Measurements from ENCODE around the gene CARNS1.

CARNS1 gene

DNA sequence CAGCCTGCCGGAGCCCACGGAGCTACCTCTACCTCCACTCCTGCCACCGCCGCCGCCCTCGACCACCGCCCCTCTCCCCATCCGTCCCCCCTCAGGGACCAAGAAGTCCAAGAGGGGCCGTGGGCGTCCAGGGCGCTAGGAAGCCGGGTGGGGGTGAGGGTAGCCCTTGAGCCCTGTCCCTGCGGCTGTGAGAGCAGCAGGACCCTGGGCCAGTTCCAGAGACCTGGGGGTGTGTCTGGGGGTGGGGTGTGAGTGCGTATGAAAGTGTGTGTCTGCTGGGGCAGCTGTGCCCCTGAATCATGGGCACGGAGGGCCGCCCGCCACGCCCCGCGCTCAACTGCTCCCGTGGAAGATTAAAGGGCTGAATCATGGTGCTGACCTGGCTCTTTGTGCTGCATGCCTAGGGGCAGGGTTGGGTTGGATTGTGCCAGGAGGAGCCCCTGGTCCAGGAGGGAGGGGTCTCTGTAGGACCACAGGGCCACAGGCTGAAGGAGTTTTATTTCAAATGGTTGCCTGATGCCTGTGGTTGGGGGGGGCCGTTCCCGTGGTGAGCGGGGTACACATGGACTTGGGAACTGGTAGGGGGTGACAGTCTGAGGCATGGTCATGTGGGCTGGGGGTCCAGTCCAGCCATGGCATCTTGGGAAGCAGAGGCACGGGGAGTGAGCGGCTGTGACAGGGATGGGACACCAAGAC lies 19.7 kb downstream of the CARNS1 start:
- no peak overlapping the region for H3K4me3 ChIP-seq (ENCODE audit: low read depth, low read length)

DNA sequence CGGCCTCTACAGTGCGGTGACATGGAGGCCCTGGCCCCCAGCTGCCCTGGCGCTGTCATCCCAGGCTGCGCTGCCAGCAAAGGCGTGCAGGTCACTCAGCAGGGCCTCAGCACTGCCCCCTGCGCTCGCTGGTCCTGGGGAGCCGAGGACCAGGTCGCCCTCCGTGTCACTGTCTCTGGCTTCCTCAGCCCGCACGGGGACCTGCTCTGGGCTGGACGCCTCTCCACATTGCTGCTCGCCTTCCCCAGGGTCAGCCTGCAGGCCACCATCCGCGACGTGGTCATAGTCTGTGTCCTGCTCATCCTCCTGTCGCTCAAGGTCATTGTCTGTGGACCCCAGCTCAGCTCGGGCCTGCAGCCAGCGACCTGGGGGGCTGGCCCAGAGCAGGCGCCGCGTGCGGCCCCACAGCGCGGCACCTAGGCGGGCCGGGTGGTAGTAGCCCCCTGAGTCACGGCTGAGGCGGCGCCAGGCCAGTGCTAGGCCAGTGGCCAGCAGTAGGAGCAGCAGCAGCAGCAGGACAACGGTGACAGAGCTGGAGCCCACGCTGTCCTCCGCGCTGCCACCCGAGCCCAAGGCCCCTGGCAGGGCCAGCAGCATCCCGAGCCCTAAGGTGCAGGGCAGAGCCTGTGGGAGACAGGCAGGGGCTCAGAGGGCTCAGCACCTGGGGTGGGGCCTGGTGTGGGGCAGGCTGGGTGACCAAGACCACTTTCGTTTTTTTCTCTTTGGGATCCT lies 20.4 kb downstream of the CARNS1 start:
- TF ChIP-seq, protein P1, sequence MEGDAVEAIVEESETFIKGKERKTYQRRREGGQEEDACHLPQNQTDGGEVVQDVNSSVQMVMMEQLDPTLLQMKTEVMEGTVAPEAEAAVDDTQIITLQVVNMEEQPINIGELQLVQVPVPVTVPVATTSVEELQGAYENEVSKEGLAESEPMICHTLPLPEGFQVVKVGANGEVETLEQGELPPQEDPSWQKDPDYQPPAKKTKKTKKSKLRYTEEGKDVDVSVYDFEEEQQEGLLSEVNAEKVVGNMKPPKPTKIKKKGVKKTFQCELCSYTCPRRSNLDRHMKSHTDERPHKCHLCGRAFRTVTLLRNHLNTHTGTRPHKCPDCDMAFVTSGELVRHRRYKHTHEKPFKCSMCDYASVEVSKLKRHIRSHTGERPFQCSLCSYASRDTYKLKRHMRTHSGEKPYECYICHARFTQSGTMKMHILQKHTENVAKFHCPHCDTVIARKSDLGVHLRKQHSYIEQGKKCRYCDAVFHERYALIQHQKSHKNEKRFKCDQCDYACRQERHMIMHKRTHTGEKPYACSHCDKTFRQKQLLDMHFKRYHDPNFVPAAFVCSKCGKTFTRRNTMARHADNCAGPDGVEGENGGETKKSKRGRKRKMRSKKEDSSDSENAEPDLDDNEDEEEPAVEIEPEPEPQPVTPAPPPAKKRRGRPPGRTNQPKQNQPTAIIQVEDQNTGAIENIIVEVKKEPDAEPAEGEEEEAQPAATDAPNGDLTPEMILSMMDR (IDR thresholded peaks at IDR 0.05; ENCODE audit: low read depth, low read length): no peak
- no peak overlapping the region for H3K4me3 ChIP-seq (ENCODE audit: low read depth, low read length)

More for the DNA sequence above, 19.7 kb downstream of the CARNS1 start:
- TF ChIP-seq, protein P1 (IDR thresholded peaks at IDR 0.05; ENCODE audit: low read depth, low read length): no peak

DNA sequence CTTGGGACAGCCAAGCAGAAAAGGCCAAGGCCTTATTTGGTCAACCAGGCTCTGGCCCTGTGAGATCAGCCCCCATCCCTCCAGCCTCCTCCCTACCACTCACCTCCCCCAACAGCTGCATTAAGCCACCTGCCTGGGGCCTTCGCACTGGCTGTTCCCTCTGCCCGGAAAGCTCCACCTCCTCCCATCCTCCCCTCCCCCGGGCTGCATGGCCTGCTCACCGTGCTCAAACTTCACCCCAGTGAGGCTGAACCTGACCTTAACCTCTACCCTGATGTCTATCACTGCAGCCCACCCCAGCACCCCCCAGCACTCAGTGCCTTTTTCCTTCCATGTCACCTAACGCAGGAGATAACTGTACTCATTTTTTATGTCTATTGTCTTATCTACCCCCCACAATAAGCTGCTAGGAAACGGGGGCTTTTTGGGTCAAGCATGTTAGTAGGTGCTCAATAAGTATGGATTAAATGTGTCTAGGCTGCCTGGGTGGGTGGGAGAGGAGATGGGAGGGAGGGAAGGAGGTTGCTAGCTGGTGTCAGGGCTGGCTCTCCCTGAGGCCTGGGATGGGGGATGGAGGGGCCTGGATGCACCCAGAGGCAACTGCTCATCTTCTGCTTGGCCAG lies 21.1 kb downstream of the CARNS1 start:
- H3K4me3 ChIP-seq (ENCODE audit: low read depth, low read length): no peak overlapping the region
- TF ChIP-seq, protein P1 (IDR thresholded peaks at IDR 0.05; ENCODE audit: low read depth, low read length): no peak

DNA sequence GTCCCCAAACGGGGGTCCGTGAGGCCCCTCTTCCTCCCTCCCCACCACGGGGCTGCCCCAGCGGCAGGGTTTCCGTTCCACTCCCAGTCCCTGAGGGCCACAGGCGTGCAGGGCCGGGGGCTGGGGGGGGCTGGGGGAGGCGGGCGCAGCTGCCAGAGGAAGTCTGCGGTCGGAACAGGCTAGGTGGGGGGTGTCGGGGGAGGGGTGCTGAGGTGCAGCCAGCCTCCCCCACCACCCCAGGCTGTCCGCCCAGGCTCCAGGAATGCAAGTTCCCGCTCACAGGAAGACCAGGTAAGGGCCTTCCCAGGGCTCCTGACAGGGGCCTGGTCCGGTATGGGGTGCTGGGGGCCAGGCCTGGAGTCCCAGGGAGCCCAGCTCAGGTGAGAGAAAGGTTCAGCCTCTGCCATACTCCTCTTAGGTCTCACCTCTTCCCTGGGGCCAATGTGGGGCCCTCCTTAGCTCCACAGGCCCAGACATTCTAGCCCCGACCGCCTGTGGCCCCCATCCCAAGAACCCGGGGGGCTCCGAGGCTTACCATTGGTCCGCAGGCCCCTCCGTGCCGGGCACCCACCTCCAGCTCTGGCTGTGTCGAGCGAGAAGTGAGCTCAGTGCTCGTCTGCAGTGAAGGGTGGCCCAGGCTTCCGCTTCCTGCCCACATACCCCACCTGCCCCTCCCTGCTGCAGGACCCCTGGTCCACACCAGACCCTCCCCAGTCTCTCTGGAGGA lies 21.8 kb downstream of the CARNS1 start, which contains the start of gene PTPRCAP:
Gene PTPRCAP, minus strand, starts transcription at position 601 of the 727 bp plus-strand sequence. Its CDS starts 63 bp downstream, at position 538.
- no peak within 1 kb of the TSS for H3K4me3 ChIP-seq (ENCODE audit: low read depth, low read length)
- TF ChIP-seq, protein P1 (IDR thresholded peaks at IDR 0.05; ENCODE audit: low read depth, low read length): no peak

DNA sequence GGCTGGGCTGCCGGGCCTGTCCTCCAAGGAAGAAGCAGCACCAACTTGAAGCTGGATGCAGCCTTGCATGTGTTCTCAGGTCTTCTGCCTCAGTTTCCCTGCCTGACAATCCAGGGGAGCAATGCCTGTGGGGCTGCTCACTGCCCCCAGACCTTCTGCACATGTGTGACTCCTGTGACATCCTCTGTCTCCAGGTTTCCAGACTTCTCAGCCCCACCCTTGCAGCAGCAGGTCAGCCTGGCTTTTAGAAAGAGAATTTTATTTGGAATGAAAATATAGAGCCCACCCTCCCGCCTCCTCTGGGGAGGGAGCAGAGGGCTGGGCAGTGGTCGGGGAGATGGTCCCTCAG lies 22.3 kb downstream of the CARNS1 start:
- TF ChIP-seq, protein P1 (IDR thresholded peaks at IDR 0.05; ENCODE audit: low read depth, low read length): no peak
- H3K4me3 ChIP-seq (ENCODE audit: low read depth, low read length): no peak overlapping the region

DNA sequence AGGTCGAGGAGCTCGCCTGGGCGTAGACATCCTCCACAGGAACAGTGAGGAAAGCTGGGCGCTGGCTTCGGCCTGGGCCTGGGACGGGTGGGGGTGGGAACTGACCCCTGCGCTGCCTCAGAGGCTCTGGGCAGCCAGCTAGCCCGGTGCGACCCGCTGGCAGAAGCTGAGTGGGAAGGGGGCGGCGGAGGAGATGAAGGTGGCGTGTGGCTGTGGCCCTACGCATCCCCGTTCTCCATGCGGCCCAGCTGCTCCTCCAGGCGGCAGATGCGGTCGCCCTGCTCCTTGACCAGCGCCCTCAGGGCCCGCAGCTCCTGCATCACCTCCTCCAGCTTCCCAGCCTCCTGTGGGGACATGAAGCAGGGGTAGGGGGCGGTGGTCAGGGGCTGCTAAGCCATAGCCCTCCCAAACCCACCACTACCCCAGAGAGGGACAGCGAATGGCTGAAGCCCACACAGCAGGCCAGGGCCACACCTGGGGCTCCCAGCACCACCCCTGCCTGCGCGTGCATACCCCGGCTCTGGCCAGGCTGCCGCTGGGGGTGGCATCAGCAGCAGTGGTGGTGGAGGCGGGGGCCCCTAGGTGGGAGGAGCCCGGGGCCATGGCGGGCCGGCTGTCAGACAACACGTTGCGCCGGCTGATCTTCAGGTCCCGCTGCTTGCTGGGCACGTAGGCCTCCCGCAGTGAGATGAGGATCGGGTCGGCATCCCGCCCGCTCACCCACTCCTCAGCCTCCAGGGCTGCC lies 22.9 kb downstream of the CARNS1 start:
- H3K4me3 ChIP-seq (ENCODE audit: low read depth, low read length): no peak overlapping the region
- TF ChIP-seq, protein P1 (IDR thresholded peaks at IDR 0.05; ENCODE audit: low read depth, low read length): no peak

All from WI38 (cell line).